OCI-LY3 (cell line): ENCODE results near the gene CEP112.

Experiments
- H2AFZ ChIP-seq: fragments of 200-600, 300-600 bp; shearing (Covaris generic); 2 replicates; pipeline ENCODE4 v1.6.0; 2014; ENCODE audit warnings: antibody characterized with exemption, low read depth, low read length
- H3K27ac ChIP-seq: fragments of 200-600, 300-600 bp; sonication (generic); 2 replicates; pipeline ENCODE4 v1.5.1; 2014; ENCODE audit warnings: mild to moderate bottlenecking, low read length, moderate library complexity, mixed read lengths
- H3K27me3 ChIP-seq: fragments of 200-600, 300-600 bp; sonication (generic); 2 replicates; pipeline ENCODE4 v1.6.1; 2014; ENCODE audit warnings: low read depth, low read length, mixed read lengths
- H3K36me3 ChIP-seq: fragments of 200-600, 300-600 bp; sonication (generic); replicated peaks from 2 replicates; pipeline ENCODE3; 2014; ENCODE audit warnings: low read depth, low read length, mixed read lengths
- H3K4me1 ChIP-seq: fragments of 300-600, 200-600 bp; sonication (generic); 2 replicates; pipeline ENCODE4 v1.6.1; 2014; ENCODE audit warnings: low read length, mixed read lengths
- H3K4me2 ChIP-seq: fragments of 200-600, 300-600 bp; sonication (generic); 2 replicates; pipeline ENCODE4 v1.6.1; 2014; ENCODE audit warnings: low read length, mixed read lengths
- H3K4me3 ChIP-seq: fragments of 300-600, 200-600 bp; sonication (generic); 2 replicates; pipeline ENCODE4 v1.5.1; 2014; ENCODE audit warnings: antibody characterized with exemption, mild to moderate bottlenecking, low read length, moderate library complexity
- H3K79me2 ChIP-seq: fragments of 300-600, 200-600 bp; shearing (Covaris generic); 2 replicates; pipeline ENCODE4 v1.6.1; 2014; ENCODE audit warnings: mild to moderate bottlenecking, low read length, mixed read lengths
- H3K9ac ChIP-seq: fragments of 300-600, 200-600 bp; shearing (Covaris generic); 2 replicates; pipeline ENCODE4 v1.6.0; 2014; ENCODE audit warnings: mild to moderate bottlenecking, low read length, moderate library complexity
- H3K9me3 ChIP-seq: fragments of 200-600, 300-600 bp; shearing (Covaris generic); 2 replicates; pipeline ENCODE4 v1.6.1; 2014; ENCODE audit warnings: low read length, mixed read lengths; ENCODE audit not compliant: insufficient read depth
- H4K20me1 ChIP-seq: fragments of 200-600, 300-600 bp; sonication (generic); 2 replicates; pipeline ENCODE4 v1.6.1; 2016; ENCODE audit warnings: low read length, mixed read lengths; ENCODE audit not compliant: insufficient read depth
- CTCF ChIP-seq: fragments of 200-600, 300-600 bp; sonication (generic); IDR thresholded peaks from 2 replicates; pipeline ENCODE4 v1.5.1; 2014; ENCODE audit warnings: antibody characterized with exemption, low read length, low read depth
- EZH2phosphoT487 ChIP-seq: fragments of 200-600 bp; shearing (Covaris generic); IDR thresholded peaks from 2 replicates; pipeline ENCODE4 v1.6.1; 2018; ENCODE audit warnings: antibody characterized with exemption, mixed run types, low read depth

The CEP112 gene

GRCh38 chr17:65790241-65790640 is 401.7 kb downstream of the CEP112 start:
- no peak overlapping the region for H3K27ac ChIP-seq
- no peak overlapping the region for H3K4me2 ChIP-seq
- H2AFZ ChIP-seq: no peak overlapping the region
- TF ChIP-seq EZH2phosphoT487 (no peak), CTCF (no peak)
- peaks cover 3% of the 10 kb centered on the region for H3K4me1 ChIP-seq
- H3K4me3 ChIP-seq: no peak overlapping the region
- no peaks in the 10 kb centered on the region for H3K36me3 ChIP-seq
- no peaks in the 10 kb centered on the region for H3K27me3 ChIP-seq
- no peaks in the 10 kb centered on the region for H4K20me1 ChIP-seq
- no peak overlapping the region for H3K9ac ChIP-seq
- H3K79me2 ChIP-seq: no peaks in the 10 kb centered on the region
- no peaks in the 10 kb centered on the region for H3K9me3 ChIP-seq

- TF ChIP-seq EZH2phosphoT487: no peak
- TF ChIP-seq CTCF: no peak
- H3K4me2 ChIP-seq: no peak overlapping the region
- H2AFZ ChIP-seq: no peak overlapping the region
- no peak overlapping the region for H3K27ac ChIP-seq
- no peaks in the 10 kb centered on the region for H4K20me1 ChIP-seq
- H3K9me3 ChIP-seq: no peaks in the 10 kb centered on the region
- H3K36me3 ChIP-seq: no peaks in the 10 kb centered on the region
- no peaks in the 10 kb centered on the region for H3K27me3 ChIP-seq
- peaks cover 7% of the 10 kb centered on the region for H3K4me1 ChIP-seq
- H3K9ac ChIP-seq: no peak overlapping the region
- H3K79me2 ChIP-seq: no peaks in the 10 kb centered on the region
- no peak overlapping the region for H3K4me3 ChIP-seq
These were observed 404.4 kb downstream of the CEP112 start for GRCh38 chr17:65787503-65787902.

GRCh38 chr17:65786479-65786878 is 405.5 kb downstream of the CEP112 start:
- H4K20me1 ChIP-seq: no peaks in the 10 kb centered on the region
- H3K4me1 ChIP-seq: peaks cover 7% of the 10 kb centered on the region
- no peaks in the 10 kb centered on the region for H3K27me3 ChIP-seq
- no peaks in the 10 kb centered on the region for H3K9me3 ChIP-seq
- no peaks in the 10 kb centered on the region for H3K36me3 ChIP-seq
- H3K9ac ChIP-seq: no peak overlapping the region
- H2AFZ ChIP-seq: no peak overlapping the region
- H3K4me3 ChIP-seq: no peak overlapping the region
- no peak overlapping the region for H3K4me2 ChIP-seq
- no peak for TF ChIP-seq CTCF
- TF ChIP-seq EZH2phosphoT487: no peak
- no peaks in the 10 kb centered on the region for H3K79me2 ChIP-seq
- no peak overlapping the region for H3K27ac ChIP-seq

GRCh38 chr17:65785109-65785508 is 406.8 kb downstream of the CEP112 start:
- Histone ChIP-seq H3K36me3 (no peaks in the 10 kb centered on the region), H3K4me1 (peaks cover 7% of the 10 kb centered on the region), H3K27ac (no peak overlapping the region), H3K9ac (no peak overlapping the region), H3K27me3 (no peaks in the 10 kb centered on the region), H3K9me3 (no peaks in the 10 kb centered on the region), H3K79me2 (no peaks in the 10 kb centered on the region), H3K4me2 (no peak overlapping the region), H2AFZ (no peak overlapping the region), H3K4me3 (no peak overlapping the region), H4K20me1 (no peaks in the 10 kb centered on the region)
- TF ChIP-seq CTCF (no peak), EZH2phosphoT487 (no peak)
